Measurements from ENCODE around the gene SLC39A7.
A peak's percentile ranks its signal among the peaks of the same experiment; 100 is the strongest.

Gene SLC39A7

GRCh38 chr6:33243476-33243875 lies 42.8 kb downstream of the SLC39A7 start:
- H3K36me3 ChIP-seq (ENCODE audit: insufficient read depth, low read length) = no peaks in the 10 kb centered on the region
- H3K4me3 ChIP-seq (ENCODE audit: low read length, poor library complexity, severe bottlenecking) = no peak overlapping the region
- no peak for TF ChIP-seq CTCF (conservative IDR thresholded peaks at IDR 0.05; ENCODE audit: low read length)
- no peak for TF ChIP-seq EZH2phosphoT487 (IDR thresholded peaks at IDR 0.05; ENCODE audit: borderline replicate concordance)
- no peaks in the 10 kb centered on the region for H3K9me2 ChIP-seq (replicated peaks; ENCODE audit: low read depth, low read length)
- no peak overlapping the region for H3K4me2 ChIP-seq (ENCODE audit: low read depth, low read length, poor library complexity, severe bottlenecking)
- H3F3A ChIP-seq (ENCODE audit: low read depth) = no peaks in the 10 kb centered on the region
- H3K27me3 ChIP-seq (ENCODE audit: insufficient read depth, low read length, poor library complexity, severe bottlenecking) = no peaks in the 10 kb centered on the region
- no peaks in the 10 kb centered on the region for H4K20me1 ChIP-seq (ENCODE audit: insufficient read depth, low read length, poor library complexity, severe bottlenecking)
- no peak overlapping the region for H2AFZ ChIP-seq (ENCODE audit: low read length)
- H3K4me1 ChIP-seq (ENCODE audit: insufficient read depth, low read length, poor library complexity, severe bottlenecking) = peaks cover 5% of the 10 kb centered on the region
- no peaks in the 10 kb centered on the region for H3K9me3 ChIP-seq (ENCODE audit: insufficient read depth, low read depth, low read length)
- no peaks in the 10 kb centered on the region for H3K79me2 ChIP-seq (ENCODE audit: insufficient read depth, low read length)
- no peak overlapping the region for H3K9ac ChIP-seq (ENCODE audit: low read depth, low read length, poor library complexity, severe bottlenecking)

GRCh38 chr6:33247977-33248642 lies 47.4 kb downstream of the SLC39A7 start:
- Histone ChIP-seq H3F3A (ENCODE audit: low read depth) (no peaks in the 10 kb centered on the region), H3K79me2 (ENCODE audit: insufficient read depth, low read length) (peaks cover 13% of the 10 kb centered on the region), H3K9me2 (replicated peaks; ENCODE audit: low read depth, low read length) (no peaks in the 10 kb centered on the region), H3K9ac (ENCODE audit: low read depth, low read length, poor library complexity, severe bottlenecking) (peak overlapping the region; percentile 81), H3K4me3 (ENCODE audit: low read length, poor library complexity, severe bottlenecking) (peak overlapping the region; percentile 86), H2AFZ (ENCODE audit: low read length) (peak overlapping the region; percentile 91), H3K36me3 (ENCODE audit: insufficient read depth, low read length) (peaks cover 4% of the 10 kb centered on the region; the same call in 1 of the 2 replicates), H3K27me3 (ENCODE audit: insufficient read depth, low read length, poor library complexity, severe bottlenecking) (no peaks in the 10 kb centered on the region), H4K20me1 (ENCODE audit: insufficient read depth, low read length, poor library complexity, severe bottlenecking) (no peaks in the 10 kb centered on the region), H3K4me1 (ENCODE audit: insufficient read depth, low read length, poor library complexity, severe bottlenecking) (peaks cover 22% of the 10 kb centered on the region), H3K4me2 (ENCODE audit: low read depth, low read length, poor library complexity, severe bottlenecking) (peak overlapping the region; percentile 99), H3K9me3 (ENCODE audit: insufficient read depth, low read depth, low read length) (no peaks in the 10 kb centered on the region)
- TF ChIP-seq EZH2phosphoT487 (IDR thresholded peaks at IDR 0.05; ENCODE audit: borderline replicate concordance) (no peak), CTCF (conservative IDR thresholded peaks at IDR 0.05; ENCODE audit: low read length) (peak; percentile 81)

GRCh38 chr6:33248643-33248931 lies 47.9 kb downstream of the SLC39A7 start:
- no peaks in the 10 kb centered on the region for H4K20me1 ChIP-seq (ENCODE audit: insufficient read depth, low read length, poor library complexity, severe bottlenecking)

More at GRCh38 chr6:33248643-33248931, 47.9 kb downstream of the SLC39A7 start:
- H3K4me3 ChIP-seq (ENCODE audit: low read length, poor library complexity, severe bottlenecking) = peak overlapping the region; percentile 86
- peaks cover 4% of the 10 kb centered on the region; the same call in 1 of the 2 replicates for H3K36me3 ChIP-seq (ENCODE audit: insufficient read depth, low read length)
- peak overlapping the region; percentile 91 for H2AFZ ChIP-seq (ENCODE audit: low read length)
- H3K4me1 ChIP-seq (ENCODE audit: insufficient read depth, low read length, poor library complexity, severe bottlenecking) = peaks cover 22% of the 10 kb centered on the region
- H3K9me2 ChIP-seq (replicated peaks; ENCODE audit: low read depth, low read length) = no peaks in the 10 kb centered on the region
- no peaks in the 10 kb centered on the region for H3K9me3 ChIP-seq (ENCODE audit: insufficient read depth, low read depth, low read length)
- peak overlapping the region; percentile 81 for H3K9ac ChIP-seq (ENCODE audit: low read depth, low read length, poor library complexity, severe bottlenecking)
- TF ChIP-seq CTCF (conservative IDR thresholded peaks at IDR 0.05; ENCODE audit: low read length) (0 out of 2 replicates have a peak, but pooled peaks have one; percentile 32), EZH2phosphoT487 (IDR thresholded peaks at IDR 0.05; ENCODE audit: borderline replicate concordance) (no peak)
- no peaks in the 10 kb centered on the region for H3K27me3 ChIP-seq (ENCODE audit: insufficient read depth, low read length, poor library complexity, severe bottlenecking)
- peaks cover 13% of the 10 kb centered on the region for H3K79me2 ChIP-seq (ENCODE audit: insufficient read depth, low read length)
- peak overlapping the region; percentile 99 for H3K4me2 ChIP-seq (ENCODE audit: low read depth, low read length, poor library complexity, severe bottlenecking)
- no peaks in the 10 kb centered on the region for H3F3A ChIP-seq (ENCODE audit: low read depth)

All from Loucy (cell line).